Subcutaneous abdominal adipose tissue (tissue), 5 donors: ENCODE measurements around the gene PLEKHA6.

Experiments used
- H3K27ac ChIP-seq: one replicate; pipeline ENCODE4 v1.7.0; 2013; ENCODE audit warnings: low read depth, mild to moderate bottlenecking, inconsistent platforms, low read length, moderate library complexity
- H3K27me3 ChIP-seq, 5 donors: one replicate each; pipeline ENCODE4 v1.7.0; 2013; ENCODE audit warnings: low read length in 5 of 5, inconsistent platforms in 1 of 5; ENCODE audit not compliant: control insufficient read depth in 5 of 5, insufficient read depth in 4 of 5
- H3K36me3 ChIP-seq, 5 donors: one replicate each; pipeline ENCODE4 v1.7.0; 2013; ENCODE audit warnings: low read length in 5 of 5; ENCODE audit not compliant: control insufficient read depth in 5 of 5, insufficient read depth in 5 of 5
- H3K4me1 ChIP-seq, 5 donors: one replicate each; pipeline ENCODE4 v1.7.0; 2013; ENCODE audit warnings: low read length in 5 of 5, mild to moderate bottlenecking in 3 of 5, moderate library complexity in 1 of 5; ENCODE audit not compliant: control insufficient read depth in 5 of 5, insufficient read depth in 5 of 5
- H3K4me3 ChIP-seq, 5 donors: one replicate each; pipeline ENCODE4 v1.7.0; 2013; ENCODE audit warnings: low read length in 5 of 5, low read depth in 1 of 5
- H3K9ac ChIP-seq, 5 donors: one replicate each; pipeline ENCODE4 v1.7.0; 2013; ENCODE audit warnings: low read length in 5 of 5, mild to moderate bottlenecking in 4 of 5, moderate library complexity in 3 of 5
- H3K9me3 ChIP-seq, 5 donors: one replicate each; pipeline ENCODE4 v1.7.0; 2013; ENCODE audit warnings: low read length in 5 of 5; ENCODE audit not compliant: control insufficient read depth in 5 of 5
- donor health status: healthy.
- donor health status: healthy.
- donor health status: healthy.
- donor health status: healthy.
- donor health status: healthy.

The PLEKHA6 gene

GRCh38 chr1:204284929-204285328, 74.8 kb downstream of the PLEKHA6 start:
- H3K9ac ChIP-seq, result no peak overlapping the region
- H3K4me1 ChIP-seq, result peaks cover 0 to 32% (median 29%) of the 10 kb centered on the region in 5 donors
- no peaks in the 10 kb centered on the region for H3K27me3 ChIP-seq
- no peaks in the 10 kb centered on the region for H3K36me3 ChIP-seq
- no peak overlapping the region for H3K4me3 ChIP-seq
- H3K27ac ChIP-seq, result no peak overlapping the region
- H3K9me3 ChIP-seq, result no peaks in the 10 kb centered on the region

DNA sequence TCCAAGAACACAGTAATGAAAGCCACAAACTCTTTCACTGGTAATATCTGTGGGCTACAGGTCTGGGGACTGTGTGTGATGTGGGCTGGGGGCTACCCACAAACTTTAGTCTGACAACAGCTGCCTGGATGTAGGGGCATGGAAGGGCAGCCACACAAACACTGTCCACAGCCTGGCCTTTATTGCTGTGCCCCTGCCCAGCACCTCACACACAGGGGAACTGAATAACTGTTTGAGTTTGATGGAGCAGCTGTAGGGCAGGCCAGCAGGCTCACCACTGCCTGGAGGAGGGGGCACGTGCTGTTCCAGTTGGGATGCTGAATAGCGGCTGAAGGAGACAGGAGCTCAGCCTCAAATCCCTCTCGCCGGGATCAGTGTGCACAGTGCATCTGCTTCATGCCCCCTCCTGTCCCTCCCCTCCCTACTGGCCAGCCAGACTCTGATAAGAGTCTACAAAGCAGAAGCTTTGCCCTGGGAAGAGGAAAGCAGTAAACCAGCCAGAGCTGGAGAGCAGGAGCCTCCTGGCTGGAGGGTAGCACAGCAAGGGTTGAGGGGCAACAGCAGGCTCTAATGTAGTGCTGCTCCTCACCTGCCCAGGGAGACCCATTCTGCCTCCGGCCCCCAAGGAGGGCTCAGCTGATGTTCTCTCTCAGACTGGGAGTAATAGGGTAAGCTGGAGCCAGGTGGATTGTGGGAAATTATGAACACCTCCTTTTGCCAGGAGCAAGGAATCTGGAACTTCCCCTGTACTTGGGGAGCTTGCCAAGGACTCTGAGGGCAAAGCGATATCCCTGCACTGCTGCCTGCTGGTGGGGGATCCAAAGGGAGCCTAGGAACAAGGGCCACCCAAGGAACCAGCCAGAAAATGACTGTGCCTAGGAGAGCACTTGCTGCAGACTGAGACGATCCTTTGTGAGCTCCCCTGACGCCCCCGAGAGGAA, 75.7 kb downstream of the PLEKHA6 start:
- H3K36me3 ChIP-seq, result no peaks in the 10 kb centered on the region
- no peak overlapping the region for H3K9ac ChIP-seq
- H3K27ac ChIP-seq, result no peak overlapping the region
- H3K9me3 ChIP-seq, result no peaks in the 10 kb centered on the region
- peaks cover 0 to 32% (median 29%) of the 10 kb centered on the region in 5 donors for H3K4me1 ChIP-seq
- H3K4me3 ChIP-seq, result no peak overlapping the region
- no peaks in the 10 kb centered on the region for H3K27me3 ChIP-seq

DNA sequence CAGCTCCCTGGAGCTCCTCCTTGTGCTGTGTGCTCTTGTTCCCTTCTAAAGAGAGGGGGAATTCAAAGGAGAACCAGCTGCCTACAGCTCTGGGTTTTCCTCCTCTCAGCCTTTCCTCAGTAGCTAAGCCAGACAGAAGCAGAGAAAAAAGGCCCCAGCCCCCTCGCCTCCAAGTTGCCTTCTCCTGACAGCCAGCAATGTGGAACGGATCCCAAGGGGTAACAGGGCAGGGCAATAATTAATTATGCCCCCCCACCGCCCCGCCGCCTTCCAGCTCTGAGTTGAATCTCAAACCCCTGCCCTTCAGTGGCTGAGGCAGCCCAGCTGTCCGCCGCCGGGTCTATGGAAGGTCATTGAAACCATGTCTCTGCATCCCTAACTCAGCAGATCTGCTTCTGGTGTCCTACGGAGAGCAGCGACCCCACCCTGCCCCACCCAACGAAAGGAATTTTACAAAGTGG, 76.9 kb downstream of the PLEKHA6 start:
- Histone ChIP-seq H3K9me3 (no peaks in the 10 kb centered on the region), H3K9ac (no peak overlapping the region), H3K36me3 (no peaks in the 10 kb centered on the region), H3K27ac (no peak overlapping the region), H3K4me1 (peaks cover 0 to 24% (median 22%) of the 10 kb centered on the region in 5 donors), H3K4me3 (no peak overlapping the region), H3K27me3 (no peaks in the 10 kb centered on the region)

DNA sequence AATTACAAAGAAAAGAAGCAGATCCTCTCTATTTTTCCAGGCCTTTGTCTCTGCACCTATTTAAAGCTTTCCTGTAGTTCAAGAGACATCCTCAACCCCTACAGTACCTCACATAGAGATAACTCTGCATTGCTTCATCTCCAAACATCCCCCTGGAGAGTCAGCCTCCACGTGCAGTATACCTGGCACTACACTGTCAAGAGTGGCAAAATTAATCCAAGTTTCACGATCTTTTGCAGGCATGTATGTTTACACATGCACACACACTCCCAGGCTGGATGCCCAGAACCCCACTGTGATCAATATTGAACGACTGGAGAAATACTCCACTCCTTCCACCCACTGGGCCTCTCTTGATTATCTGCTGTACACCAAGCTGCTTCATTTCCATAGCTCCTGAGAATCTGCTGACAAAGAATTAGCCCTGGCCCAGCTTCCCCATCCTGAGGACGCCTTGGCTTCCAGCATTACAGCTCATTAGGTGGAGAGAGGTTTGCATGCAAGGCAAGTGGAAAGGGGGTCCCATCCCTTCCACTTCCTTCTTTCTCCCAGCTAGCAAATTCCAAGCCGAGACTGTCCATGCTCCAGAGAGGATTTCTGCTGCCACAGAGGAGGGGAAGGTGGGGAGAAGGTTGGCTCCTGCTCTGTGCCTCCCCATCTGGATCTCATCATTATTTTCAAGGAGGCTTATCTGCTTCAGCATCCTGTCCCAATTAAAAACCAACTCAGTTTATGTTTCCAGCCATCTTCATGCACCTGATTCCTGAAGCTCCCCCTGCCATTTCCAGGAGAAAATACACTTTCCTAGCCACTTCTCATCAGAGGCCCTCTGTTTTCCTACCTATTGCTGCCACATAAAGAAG, 79.4 kb downstream of the PLEKHA6 start:
- Histone ChIP-seq H3K27ac (no peak overlapping the region), H3K4me3 (no peak overlapping the region), H3K9ac (no peak overlapping the region), H3K9me3 (no peaks in the 10 kb centered on the region), H3K36me3 (no peaks in the 10 kb centered on the region), H3K27me3 (no peaks in the 10 kb centered on the region), H3K4me1 (peaks cover 4 to 19% (median 17%) of the 10 kb centered on the region in 5 donors)

- no peak overlapping the region for H3K27ac ChIP-seq
- H3K36me3 ChIP-seq, result no peaks in the 10 kb centered on the region
- H3K9ac ChIP-seq, result no peak overlapping the region
- no peaks in the 10 kb centered on the region for H3K9me3 ChIP-seq
- H3K4me1 ChIP-seq, result peaks cover 4 to 31% (median 28%) of the 10 kb centered on the region in 5 donors
- no peak overlapping the region for H3K4me3 ChIP-seq
- H3K27me3 ChIP-seq, result no peaks in the 10 kb centered on the region
These were observed 80.8 kb downstream of the PLEKHA6 start for GRCh38 chr1:204278958-204279357.

DNA sequence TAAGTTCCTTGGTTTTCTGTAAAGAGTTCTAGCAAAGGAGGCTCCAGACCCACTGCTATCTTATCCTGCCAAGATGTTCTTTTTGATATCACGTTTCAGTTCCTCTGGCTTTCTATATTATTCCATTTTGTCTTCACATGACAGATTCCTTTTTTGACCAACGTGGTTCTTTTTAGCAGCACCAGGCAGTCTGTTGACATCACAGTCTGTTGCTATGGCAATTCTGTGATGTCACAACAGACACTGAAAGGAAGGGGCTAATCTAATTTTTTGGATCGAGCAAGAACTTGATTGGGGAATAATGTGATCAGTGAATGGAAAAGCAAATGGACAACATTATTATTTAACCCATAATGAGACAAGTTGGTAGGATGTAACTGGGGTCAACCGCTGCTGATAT, 81.5 kb downstream of the PLEKHA6 start:
- Histone ChIP-seq H3K9ac (no peak overlapping the region), H3K4me1 (peaks cover 4 to 31% (median 28%) of the 10 kb centered on the region in 5 donors), H3K4me3 (no peak overlapping the region), H3K27me3 (no peaks in the 10 kb centered on the region), H3K36me3 (no peaks in the 10 kb centered on the region), H3K27ac (no peak overlapping the region), H3K9me3 (no peaks in the 10 kb centered on the region)

GRCh38 chr1:204277563-204278219, 82.0 kb downstream of the PLEKHA6 start:
- H3K36me3 ChIP-seq, result no peaks in the 10 kb centered on the region
- no peaks in the 10 kb centered on the region for H3K27me3 ChIP-seq
- H3K4me3 ChIP-seq, result no peak overlapping the region
- no peak overlapping the region for H3K27ac ChIP-seq
- no peak overlapping the region for H3K9ac ChIP-seq
- H3K4me1 ChIP-seq, result peaks cover 4 to 34% (median 29%) of the 10 kb centered on the region in 5 donors
- no peaks in the 10 kb centered on the region for H3K9me3 ChIP-seq

GRCh38 chr1:204275695-204276370, 83.9 kb downstream of the PLEKHA6 start:
- Histone ChIP-seq H3K27me3 (no peaks in the 10 kb centered on the region), H3K27ac (peak overlapping the region; percentile 67), H3K9me3 (no peaks in the 10 kb centered on the region), H3K4me1 (peaks cover 4 to 38% (median 31%) of the 10 kb centered on the region in 5 donors), H3K9ac (peak overlapping the region in 2 of 5 donors; percentile 12 to 67), H3K4me3 (no peak overlapping the region), H3K36me3 (no peaks in the 10 kb centered on the region)

GRCh38 chr1:204274446-204274845, 85.3 kb downstream of the PLEKHA6 start:
- Histone ChIP-seq H3K4me3 (no peak overlapping the region), H3K27me3 (no peaks in the 10 kb centered on the region), H3K9me3 (no peaks in the 10 kb centered on the region), H3K36me3 (peaks cover 0 to 4% (median 0%) of the 10 kb centered on the region in 5 donors), H3K4me1 (peaks cover 4 to 38% (median 29%) of the 10 kb centered on the region in 5 donors), H3K9ac (no peak overlapping the region), H3K27ac (no peak overlapping the region)
